Fibroblast of peridontal ligament (primary cell): ENCODE results near the gene SDHAF2.
"Not testable (repeated sequence)": the region's sequence is repeated elsewhere in the genome, so short reads cannot be mapped to it uniquely, and the experiment has no call there.

Experiments used
- DNase-seq: peaks from one replicate; pipeline ENCODE4 v3.0.0-alpha.2; 2010; ENCODE audit errors: extremely low read depth

Gene SDHAF2

GRCh38 chr11:61429691-61430582, at the start of gene SDHAF2, which contains the start of gene CPSF7:
Gene SDHAF2, plus strand, starts transcription at chr11:61430124. Its CDS starts 23 bp downstream, at chr11:61430147.
Gene CPSF7, minus strand, starts transcription at chr11:61429975. Its CDS starts 740 bp downstream, at chr11:61429235.
- DNase-seq: peak; percentile 89

- no peak for DNase-seq
Observed at GRCh38 chr11:61380884-61381283, 49.0 kb upstream of the SDHAF2 start.

DNA sequence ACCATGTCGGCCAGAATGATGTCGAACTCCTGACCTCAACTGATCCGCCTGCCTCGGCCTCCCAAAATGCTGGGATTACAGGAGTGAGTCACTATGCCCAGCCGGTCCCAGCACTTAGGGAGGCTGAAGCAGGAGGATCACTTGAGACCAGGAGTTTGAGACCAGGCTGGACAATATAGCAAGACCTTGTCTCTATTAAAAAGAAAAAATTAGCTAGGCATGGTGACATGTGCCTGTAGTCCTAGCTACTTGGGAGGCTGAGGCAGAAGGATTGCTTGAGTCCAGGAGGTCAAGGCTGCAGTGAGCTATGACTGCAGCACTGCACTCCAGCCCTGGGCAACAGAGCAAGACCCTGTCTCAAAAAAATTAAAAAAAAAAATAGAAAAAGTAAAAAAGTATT, 46.1 kb upstream of the SDHAF2 start:
- DNase-seq: not testable (repeated sequence)

DNA sequence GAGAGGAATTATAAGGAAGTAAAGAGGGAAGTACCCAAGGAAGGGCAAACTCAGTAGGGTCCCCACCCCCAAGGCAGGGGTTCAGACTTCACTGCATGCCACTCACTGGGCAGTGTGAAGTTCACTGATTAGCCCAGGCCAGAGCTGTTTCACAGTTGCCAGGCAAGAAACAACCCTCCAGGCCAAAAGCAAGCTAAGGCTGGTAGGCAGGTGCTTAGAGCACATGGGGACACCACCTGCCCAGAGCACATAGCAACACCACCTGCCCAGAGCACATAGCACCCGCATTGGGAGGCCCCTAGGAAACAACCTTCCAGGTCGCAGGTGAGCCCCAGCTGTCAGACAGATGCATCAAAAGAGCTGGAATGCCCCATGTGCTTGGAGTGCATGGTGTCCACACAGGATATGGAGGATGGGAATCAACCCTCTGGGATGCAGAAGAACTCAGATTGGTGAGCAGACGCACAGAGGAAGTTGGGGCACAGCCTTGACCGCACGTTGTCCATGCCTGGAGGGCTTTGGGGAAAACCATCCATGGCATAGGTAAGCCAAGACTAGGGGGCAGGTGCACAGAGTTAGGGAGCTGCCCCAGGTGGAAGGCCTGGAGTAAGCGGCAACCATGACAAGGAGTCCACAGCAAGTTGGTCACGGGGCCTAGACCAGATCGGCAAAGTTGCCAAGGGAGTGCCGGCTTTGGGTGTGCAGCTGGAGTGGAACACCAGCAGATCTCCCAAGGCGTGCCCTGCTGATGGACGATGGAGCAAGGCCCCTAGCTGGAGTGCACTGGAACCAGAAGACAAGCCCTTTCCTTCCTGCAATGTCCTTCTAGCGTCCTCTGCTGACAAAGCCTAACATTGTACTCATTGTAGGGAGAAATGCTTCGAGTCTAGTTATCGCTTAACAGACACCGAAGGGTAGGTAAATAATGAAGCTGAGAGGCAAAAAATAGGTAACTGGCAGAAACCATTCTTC, 45.4 kb upstream of the SDHAF2 start:
- peak; percentile 56 for DNase-seq

GRCh38 chr11:61390161-61390560, 39.8 kb upstream of the SDHAF2 start:
- DNase-seq: peak; percentile 55

DNA sequence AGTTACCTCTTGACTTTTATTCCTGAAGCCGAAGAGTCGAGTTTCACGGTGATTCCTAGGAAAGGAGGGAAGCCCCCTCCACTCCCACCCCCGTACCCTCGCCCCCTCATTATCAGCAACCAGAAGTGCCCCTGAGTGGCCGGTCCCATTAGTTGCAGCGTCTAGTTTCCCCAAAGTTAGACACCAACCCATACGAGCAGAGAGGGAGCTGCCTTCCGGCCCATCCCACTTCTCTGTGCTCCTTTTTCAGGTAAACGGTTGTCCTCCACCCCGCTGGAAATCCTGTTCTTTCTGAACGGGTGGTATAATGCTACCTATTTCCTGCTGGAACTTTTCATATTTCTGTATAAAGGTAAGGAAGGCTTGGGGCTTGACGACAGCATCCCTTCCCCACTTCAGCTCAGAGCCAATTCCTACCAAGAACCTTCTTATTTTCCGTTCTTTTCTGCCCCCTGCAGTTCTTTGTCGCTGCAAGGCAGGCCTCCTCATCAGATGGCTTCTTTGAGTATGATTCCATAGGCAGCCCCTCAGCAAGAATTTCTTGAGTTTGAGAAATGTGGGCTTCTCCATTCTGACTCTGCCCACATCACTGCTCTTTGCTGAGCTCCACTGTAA, 36.8 kb upstream of the SDHAF2 start:
- DNase-seq: peak; percentile 36

DNA sequence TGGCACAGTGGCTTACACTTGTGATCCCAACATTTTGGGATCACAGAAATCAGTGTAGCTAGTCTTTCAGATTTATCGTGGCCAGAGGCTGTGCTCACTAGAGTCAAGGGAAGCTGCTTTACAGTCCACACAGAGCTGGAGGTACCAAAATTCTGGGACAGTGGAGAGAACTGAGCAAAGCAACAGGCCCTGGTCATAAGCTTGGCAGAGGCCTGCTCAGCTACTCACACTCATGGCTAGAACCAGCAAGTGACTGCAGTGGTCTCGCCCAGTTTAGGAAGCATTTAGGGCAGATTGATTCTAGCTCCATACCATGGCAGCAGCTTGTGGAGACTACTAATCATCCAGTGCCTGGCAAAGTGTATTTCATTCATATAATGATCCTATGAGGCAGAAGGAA, 28.8 kb upstream of the SDHAF2 start:
- no peak for DNase-seq

GRCh38 chr11:61401573-61401972, 28.4 kb upstream of the SDHAF2 start:
- no peak for DNase-seq

DNA sequence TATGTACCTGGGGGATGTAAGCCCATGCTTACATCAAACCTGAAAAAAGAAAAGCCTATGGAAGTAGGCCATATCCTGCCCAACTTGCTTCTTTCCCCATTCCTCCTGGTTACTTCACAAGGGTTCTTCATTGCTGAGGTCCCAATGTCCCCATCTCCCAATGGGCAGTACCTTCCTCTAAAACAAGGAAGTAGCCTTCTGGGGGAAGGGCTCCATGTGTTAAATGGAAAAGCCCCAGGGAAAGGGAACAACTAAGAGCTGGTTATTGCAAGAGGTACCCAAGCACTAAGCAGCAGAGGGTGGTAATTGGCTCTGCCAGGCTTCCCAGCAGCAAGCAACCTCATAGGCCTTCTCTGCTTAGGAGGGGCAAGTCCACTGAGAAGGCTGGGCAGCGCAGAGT, 26.3 kb upstream of the SDHAF2 start:
- no peak for DNase-seq

GRCh38 chr11:61404103-61404502, 25.8 kb upstream of the SDHAF2 start:
- DNase-seq: no peak

- no peak for DNase-seq
Observed at GRCh38 chr11:61404641-61405040, 25.3 kb upstream of the SDHAF2 start.

DNA sequence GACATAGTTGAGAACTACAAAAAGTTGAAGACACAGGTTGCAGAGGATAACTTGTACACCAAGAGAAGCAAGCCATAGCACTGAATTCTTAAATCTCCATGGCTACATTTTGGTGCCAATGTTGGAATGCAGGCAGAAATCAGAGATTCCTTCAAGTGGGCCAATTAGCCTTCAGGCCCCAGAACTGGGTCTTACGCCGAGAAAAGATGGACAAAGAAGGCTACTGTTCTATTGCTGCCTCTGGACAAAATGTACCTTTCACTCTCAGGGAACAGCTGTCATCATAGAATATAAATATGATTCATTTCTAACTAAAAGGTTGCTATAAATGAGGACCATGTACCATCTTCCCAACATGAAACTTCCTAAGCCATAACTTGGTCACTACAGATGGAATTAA, 23.9 kb upstream of the SDHAF2 start:
- DNase-seq: no peak

DNA sequence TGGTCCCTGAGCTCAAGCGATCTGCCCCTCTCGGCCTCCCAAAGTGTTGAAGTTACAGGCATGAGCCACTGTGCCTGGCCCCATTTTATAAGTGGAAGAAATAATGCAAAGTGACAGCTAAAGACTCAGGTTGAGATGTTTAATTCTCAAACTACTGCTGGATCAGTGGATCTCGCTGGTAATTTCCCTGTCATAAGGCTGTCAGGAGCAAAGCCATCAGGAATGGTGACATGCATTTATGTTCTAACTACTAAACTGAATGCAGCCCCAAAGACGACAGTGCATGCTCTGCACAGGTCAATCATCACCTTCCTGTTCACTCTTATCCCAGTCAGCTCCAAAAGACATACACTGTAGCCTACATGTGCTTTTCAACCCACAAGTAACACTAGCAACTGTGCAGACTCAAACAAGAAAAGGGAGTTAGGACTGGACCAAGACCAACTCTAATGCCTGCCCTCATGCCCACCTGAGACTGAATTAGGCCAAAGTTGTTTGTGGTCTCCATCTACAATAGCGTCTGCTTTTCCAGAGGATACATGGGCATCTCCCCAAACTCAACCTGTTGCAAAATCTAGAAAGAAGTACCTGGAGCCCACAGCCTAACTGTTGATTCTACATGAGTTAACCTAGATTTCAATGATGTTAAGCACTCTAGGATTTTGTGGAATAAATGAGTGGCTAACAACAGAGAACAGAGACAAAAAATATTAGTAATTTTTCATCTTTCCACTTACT, 22.8 kb upstream of the SDHAF2 start:
- DNase-seq: no peak

DNA sequence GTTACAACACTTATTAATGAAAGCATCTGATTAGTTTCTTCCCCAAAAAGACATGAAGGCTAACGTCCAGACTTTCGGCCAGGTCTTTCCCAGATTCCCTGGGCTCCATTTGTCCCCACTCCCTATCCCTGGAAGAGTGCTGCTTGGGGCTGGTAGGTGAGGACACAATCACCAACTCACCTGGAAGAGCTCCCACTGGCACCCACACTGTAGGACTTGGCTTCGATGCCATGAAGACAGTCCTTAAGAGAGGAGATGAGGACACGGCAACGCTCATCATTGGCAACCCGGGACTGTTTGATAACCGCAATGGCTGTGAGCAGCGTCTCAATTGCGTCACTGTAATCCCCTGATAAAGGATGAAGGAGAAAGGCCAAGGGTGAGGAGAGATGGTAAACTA, 18.3 kb upstream of the SDHAF2 start:
- DNase-seq: no peak

- DNase-seq: peak; percentile 72
Observed at GRCh38 chr11:61413496-61413895, 16.4 kb upstream of the SDHAF2 start.

DNA sequence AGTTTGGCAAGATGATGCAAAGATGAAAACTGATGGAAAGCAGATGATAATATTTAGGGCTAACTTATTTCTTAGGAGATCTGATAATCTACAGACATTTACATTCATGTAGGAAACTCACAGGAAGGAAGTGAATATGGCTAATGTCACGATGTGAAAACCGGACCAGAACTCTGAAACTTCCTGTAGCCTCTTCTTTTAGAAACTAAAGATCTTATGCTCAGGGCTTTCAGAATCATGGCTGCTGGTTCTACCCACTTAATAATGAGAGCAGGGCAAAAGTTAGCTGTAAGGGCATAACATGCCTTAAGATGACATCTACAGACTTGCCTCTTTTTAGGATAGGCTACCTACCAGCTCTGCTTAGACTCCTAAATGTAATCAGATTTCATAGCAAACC, 15.4 kb upstream of the SDHAF2 start:
- DNase-seq: no peak

- no peak for DNase-seq
Observed at GRCh38 chr11:61415381-61415780, 14.5 kb upstream of the SDHAF2 start.

DNA sequence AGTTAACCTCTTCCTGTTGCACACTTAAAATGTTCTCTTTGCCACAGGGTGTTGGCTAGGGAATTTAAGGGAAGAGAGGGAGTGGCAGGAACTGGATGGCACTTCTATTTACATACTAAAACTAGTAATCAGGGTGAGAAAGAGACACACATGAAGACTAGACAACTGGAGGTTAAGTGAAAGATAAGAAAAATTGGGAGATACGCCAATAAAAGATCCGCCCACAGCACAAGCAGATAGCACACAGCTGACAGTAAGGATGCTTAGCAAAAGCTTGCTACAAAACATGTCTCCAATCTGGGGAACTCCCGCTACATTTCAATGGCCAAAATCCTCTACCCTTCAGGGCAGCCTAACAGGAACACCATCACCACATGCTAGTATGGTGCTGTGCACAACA, 13.0 kb upstream of the SDHAF2 start:
- no peak for DNase-seq

DNA sequence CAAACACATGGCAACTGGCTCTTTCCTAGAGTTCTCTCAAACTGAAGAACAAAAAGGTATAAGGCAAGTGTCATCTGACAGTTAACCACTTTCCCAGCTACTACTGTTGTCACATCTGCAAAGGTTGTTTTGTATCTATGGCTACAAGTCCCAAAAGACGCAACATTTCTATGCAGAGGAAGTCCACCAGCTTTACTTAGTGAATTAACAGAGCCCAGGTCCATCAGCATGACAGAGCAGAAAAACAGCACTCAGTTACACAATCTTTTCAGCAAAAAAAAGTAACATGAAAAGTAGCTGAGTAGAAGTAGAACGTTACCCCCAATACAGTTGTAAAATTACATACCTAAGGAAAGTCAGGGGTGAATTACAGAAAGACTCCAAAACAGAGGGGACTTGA, 12.3 kb upstream of the SDHAF2 start:
- DNase-seq: peak; percentile 27

GRCh38 chr11:61418136-61418535, 11.8 kb upstream of the SDHAF2 start:
- no peak for DNase-seq

DNA sequence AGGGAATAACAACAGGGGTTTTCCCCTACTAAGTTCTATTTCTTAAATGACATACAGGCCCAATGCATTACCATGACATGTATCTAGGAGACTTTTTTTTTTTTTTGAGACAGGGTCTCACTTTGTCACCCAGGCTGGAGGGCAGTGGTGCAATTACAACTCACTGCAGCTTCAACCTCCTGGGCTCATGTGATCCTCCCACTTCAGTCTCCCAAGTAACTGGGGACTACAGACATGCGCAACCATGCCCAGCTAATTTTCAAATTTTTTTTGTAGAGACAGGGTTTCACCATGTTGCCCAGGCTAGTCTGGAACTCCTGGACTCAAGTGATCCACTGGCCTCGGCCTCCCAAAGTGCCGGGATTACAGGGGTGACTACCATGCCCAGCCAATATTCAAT, 7.7 kb upstream of the SDHAF2 start:
- no peak for DNase-seq
